HEK293T (cell line): ENCODE data around the gene RASD1.

Experiments used
- BHLHE40 ChIP-seq: fragments of 450-650 bp; IDR thresholded peaks from 2 replicates; pipeline ENCODE4 v1.6.1; 2016; ENCODE audit warnings: mild to moderate bottlenecking, moderate library complexity, borderline replicate concordance
- CTBP1 ChIP-seq: fragments of 450-650 bp; IDR thresholded peaks from 2 replicates; pipeline ENCODE4 v1.6.1; 2016; ENCODE audit warnings: borderline replicate concordance
- ELF4 ChIP-seq: fragments of 450-650 bp; IDR thresholded peaks from 2 replicates; pipeline ENCODE4 v1.6.1; 2017; ENCODE audit warnings: antibody characterized with exemption
- FOXK2 ChIP-seq: fragments of 450-650 bp; IDR thresholded peaks from 2 replicates; pipeline ENCODE4 v1.6.1; 2016; ENCODE audit warnings: mild to moderate bottlenecking
- FOXM1 ChIP-seq: fragments of 450-650 bp; IDR thresholded peaks from 2 replicates; pipeline ENCODE4 v1.6.1; 2017; ENCODE audit warnings: mild to moderate bottlenecking, borderline replicate concordance
- HDGF ChIP-seq: fragments of 450-650 bp; IDR thresholded peaks from 2 replicates; pipeline ENCODE4 v1.6.1; 2017; ENCODE audit warnings: antibody characterized with exemption, borderline replicate concordance
- SP1 ChIP-seq: fragments of 450-650 bp; IDR thresholded peaks from 2 replicates; pipeline ENCODE4 v1.6.1; 2017
- SUZ12 ChIP-seq: fragments of 450-650 bp; IDR thresholded peaks from 2 replicates; pipeline ENCODE4 v1.6.1; 2016; ENCODE audit warnings: mild to moderate bottlenecking
- ZNF384 ChIP-seq: fragments of 450-650 bp; IDR thresholded peaks from 2 replicates; pipeline ENCODE4 v1.6.1; 2016

DNA sequence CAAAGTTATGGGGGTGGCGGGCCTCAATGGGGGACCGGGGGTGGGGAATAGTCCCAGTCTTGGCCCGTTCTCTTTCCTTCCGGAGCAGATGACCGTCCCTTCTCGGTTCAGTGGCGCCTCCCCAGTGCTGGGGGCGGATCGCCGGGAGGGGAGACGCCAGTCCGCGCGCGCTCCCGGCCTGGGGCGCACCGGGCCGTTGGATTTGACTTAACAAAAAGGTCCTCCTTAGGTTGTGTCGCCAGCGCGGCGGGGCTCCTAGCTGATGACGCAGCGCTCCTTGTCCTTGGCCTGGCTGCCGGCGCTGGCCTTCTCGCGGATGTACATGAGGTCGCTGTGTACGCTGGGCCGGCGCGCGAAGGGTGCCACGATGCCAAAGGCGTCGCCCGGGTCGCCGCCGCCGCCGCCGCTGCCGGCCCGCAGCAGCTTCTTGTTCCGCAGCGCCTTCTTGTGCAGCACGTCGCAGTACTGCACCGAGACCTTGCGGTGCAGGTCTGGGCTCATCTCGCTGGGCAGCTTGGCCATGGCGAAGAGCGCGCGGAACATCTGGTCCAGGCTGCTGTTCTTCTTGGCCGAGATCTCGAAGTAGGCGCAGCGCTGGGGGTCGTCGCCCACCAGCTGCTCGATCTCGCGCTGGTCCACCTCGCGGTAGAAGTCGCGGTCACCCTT lies 1.2 kb downstream of the RASD1 start:
- TF ChIP-seq CTBP1 (no peak), ELF4 (no peak), HDGF (no peak), SUZ12 (no peak), FOXM1 (no peak), BHLHE40 (no peak), FOXK2 (no peak), SP1 (no peak), ZNF384 (no peak)
